ENCODE measurements around the gene APOA4. TPM values are rescaled to one million over a fixed set of nuclear protein-coding genes. Genes with fewer than 3 reads are reported as not detected.

APOA4 gene
- total RNA-seq, 4 donors from 2014 or later, result not detected

DNA sequence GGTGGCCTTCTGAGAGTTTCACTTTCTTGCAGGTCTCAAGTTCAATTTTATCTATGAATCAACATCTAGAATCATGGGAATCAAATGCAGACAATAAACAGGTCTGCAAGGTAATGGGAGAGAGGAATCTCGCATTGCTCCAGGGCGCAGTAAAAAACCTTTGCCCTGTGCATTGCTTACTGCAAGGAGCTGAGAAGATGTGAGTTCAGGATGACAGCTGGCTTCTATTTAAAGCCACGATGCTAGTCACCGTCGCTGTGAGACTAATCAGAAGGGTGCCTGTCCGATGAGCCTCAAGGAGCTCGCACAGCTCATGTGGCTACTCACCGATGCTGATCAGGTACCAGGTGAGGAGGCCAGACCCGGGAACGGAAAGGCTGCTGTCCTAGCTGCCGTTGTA lies 44.5 kb upstream of the APOA4 start:
- TF ChIP-seq, protein P1, sequence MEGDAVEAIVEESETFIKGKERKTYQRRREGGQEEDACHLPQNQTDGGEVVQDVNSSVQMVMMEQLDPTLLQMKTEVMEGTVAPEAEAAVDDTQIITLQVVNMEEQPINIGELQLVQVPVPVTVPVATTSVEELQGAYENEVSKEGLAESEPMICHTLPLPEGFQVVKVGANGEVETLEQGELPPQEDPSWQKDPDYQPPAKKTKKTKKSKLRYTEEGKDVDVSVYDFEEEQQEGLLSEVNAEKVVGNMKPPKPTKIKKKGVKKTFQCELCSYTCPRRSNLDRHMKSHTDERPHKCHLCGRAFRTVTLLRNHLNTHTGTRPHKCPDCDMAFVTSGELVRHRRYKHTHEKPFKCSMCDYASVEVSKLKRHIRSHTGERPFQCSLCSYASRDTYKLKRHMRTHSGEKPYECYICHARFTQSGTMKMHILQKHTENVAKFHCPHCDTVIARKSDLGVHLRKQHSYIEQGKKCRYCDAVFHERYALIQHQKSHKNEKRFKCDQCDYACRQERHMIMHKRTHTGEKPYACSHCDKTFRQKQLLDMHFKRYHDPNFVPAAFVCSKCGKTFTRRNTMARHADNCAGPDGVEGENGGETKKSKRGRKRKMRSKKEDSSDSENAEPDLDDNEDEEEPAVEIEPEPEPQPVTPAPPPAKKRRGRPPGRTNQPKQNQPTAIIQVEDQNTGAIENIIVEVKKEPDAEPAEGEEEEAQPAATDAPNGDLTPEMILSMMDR (IDR thresholded peaks at IDR 0.05), result no peak
- TF ChIP-seq POLR2A (IDR thresholded peaks at IDR 0.05), result no peak
- 91 to 94% methylated on average over 11 of the region's 11 CpGs for WGBS, 2 donors
- no peak overlapping the region for H3K4me3 ChIP-seq (ENCODE audit: low read depth, poor library complexity, severe bottlenecking)
- no peak for DNase-seq (ENCODE audit: low spot score in 2 of 2)
- intact Hi-C loops (cut with DNase I; ENCODE audit: low total_unique reads), result no loop called here

DNA sequence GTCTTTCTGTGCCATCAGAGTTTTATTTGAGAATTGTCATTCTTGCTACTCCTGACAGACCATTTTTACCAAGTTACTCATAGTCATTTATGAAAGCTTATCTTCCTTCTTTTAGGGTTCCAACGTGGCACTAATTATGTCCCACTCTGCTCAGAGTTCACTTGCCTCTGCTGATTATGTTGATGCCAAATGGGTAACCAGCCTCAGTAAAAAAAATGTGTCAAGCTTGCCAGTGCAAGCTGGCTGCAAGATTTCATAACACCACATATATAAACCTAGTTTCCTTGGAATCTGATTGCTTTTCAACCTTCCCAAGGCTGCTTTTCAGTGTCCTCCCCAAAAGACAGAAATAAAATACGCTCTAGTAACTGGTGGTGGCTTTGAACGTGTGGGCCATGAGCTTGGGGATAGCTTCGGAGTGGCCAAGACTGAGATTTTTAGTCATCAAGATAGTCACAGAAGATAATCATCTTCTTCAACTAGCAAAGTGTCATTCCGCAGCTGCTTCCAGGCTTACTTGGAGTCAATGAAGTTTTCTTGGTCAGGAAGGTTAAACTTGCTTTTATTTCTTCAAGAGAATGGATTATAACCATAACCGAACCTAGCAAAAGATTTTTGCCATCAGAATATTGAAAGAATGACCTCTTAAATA lies 43.8 kb upstream of the APOA4 start:
- no peak overlapping the region for H3K4me3 ChIP-seq (ENCODE audit: low read depth, poor library complexity, severe bottlenecking)
- intact Hi-C loops (cut with DNase I; ENCODE audit: low total_unique reads), result no loop called here
- WGBS, 2 donors, result 86 to 88% methylated on average over 6 of the region's 6 CpGs
- no peak for DNase-seq (ENCODE audit: low spot score in 2 of 2)
- TF ChIP-seq POLR2A (IDR thresholded peaks at IDR 0.05), result no peak
- TF ChIP-seq, protein P1 (IDR thresholded peaks at IDR 0.05), result no peak

DNA sequence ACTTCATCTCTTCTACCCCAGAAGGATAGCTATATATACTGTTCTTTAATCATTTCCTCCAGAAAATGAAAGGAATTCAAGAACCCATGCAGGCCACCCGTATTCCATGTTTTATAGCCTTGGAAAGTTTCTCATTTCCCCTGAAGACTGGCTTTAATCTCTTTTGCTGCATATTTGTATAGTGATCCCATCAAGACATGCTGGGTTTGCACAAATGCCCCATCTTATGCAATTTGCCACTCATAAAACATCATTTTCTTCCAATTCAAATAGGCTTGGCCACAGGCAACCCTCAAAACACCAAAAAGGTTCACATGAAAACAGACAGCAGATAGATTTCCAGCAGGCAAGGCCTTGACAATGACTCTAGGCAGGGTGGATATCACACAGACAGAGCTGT lies 42.6 kb upstream of the APOA4 start:
- no peak for TF ChIP-seq POLR2A (IDR thresholded peaks at IDR 0.05)
- TF ChIP-seq, protein P1 (IDR thresholded peaks at IDR 0.05), result no peak
- DNase-seq (ENCODE audit: low spot score in 2 of 2), result no peak
- intact Hi-C loops (cut with DNase I; ENCODE audit: low total_unique reads), result no loop called here
- no peak overlapping the region for H3K4me3 ChIP-seq (ENCODE audit: low read depth, poor library complexity, severe bottlenecking)
- WGBS, 2 donors, result 44 to 53% methylated on average over 1 of the region's 1 CpG

DNA sequence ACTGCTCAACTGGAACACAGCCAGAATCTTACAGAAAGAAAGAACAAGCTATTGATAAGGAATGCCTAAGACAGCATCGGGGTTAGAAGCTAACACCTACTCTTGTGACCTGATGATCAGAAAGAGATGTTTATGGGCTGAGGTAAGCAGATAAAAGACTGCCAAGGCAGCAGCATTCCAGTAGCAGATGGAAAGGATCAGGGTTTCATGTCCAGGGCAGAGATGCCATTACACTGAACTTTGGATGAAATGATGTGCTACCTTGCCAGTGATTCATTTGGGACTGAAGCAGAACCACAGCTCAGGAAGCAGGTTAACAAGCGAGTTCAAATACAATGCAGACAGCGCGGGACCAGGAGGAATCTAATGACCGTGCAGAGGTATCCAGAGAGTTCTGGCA lies 41.4 kb upstream of the APOA4 start:
- intact Hi-C loops (cut with DNase I; ENCODE audit: low total_unique reads), result no loop called here
- TF ChIP-seq, protein P1 (IDR thresholded peaks at IDR 0.05), result no peak
- TF ChIP-seq POLR2A (IDR thresholded peaks at IDR 0.05), result no peak
- no peak for DNase-seq (ENCODE audit: low spot score in 2 of 2)
- 90 to 94% methylated on average over 5 of the region's 5 CpGs for WGBS, 2 donors
- no peak overlapping the region for H3K4me3 ChIP-seq (ENCODE audit: low read depth, poor library complexity, severe bottlenecking)

DNA sequence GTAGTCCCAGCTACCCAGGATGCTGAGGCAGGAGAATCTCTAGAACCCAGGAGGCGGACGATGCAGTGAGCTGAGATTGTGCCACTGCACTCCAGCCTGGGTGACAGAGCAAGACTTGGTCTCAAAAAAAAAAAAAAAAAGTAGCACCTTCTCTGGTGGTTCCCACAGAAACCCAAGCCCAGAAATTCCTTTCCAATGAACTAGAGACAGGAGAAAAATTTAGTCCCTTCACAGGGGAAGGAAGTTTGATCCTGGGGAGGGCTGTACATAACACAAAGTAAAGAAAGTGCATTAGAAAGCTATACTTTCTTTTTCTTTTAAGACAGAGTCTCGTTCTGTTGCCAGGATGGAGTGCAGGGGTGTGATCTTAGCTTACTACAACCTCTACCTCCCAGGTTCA lies 39.8 kb upstream of the APOA4 start:
- H3K4me3 ChIP-seq (ENCODE audit: low read depth, poor library complexity, severe bottlenecking), result no peak overlapping the region
- intact Hi-C loops (cut with DNase I; ENCODE audit: low total_unique reads), result no loop called here
- DNase-seq (ENCODE audit: low spot score in 2 of 2), result no peak
- 88 to 92% methylated on average over 3 of the region's 3 CpGs for WGBS, 2 donors
- no peak for TF ChIP-seq POLR2A (IDR thresholded peaks at IDR 0.05)
- TF ChIP-seq, protein P1 (IDR thresholded peaks at IDR 0.05), result no peak

DNA sequence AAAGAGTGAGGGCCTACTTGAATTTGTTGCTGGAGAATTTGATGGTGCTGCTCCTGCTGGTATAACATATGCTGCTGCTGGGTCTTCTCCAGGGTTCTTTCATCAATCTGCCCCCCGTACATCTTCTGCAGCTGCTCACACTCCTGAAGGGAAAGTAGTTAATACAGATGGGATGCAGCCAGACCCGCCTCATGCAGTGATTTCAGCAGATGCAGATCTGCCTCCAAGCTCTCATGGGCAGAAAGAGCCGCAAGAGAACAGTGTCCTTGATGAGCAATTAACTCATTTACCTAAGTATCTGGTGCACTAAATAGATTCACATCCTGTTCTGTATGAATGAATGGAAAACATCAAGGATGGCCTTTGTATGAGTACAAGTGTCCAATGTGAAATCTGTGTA lies 39.1 kb upstream of the APOA4 start:
- intact Hi-C loops (cut with DNase I; ENCODE audit: low total_unique reads), result no loop called here

More for the DNA sequence above, 39.1 kb upstream of the APOA4 start:
- 81 to 85% methylated on average over 3 of the region's 3 CpGs for WGBS, 2 donors
- TF ChIP-seq, protein P1 (IDR thresholded peaks at IDR 0.05), result no peak
- TF ChIP-seq POLR2A (IDR thresholded peaks at IDR 0.05), result no peak
- no peak overlapping the region for H3K4me3 ChIP-seq (ENCODE audit: low read depth, poor library complexity, severe bottlenecking)
- DNase-seq (ENCODE audit: low spot score in 2 of 2), result no peak

Measured in lower leg skin (tissue), 4 donors.